ENCODE data around the gene ARL5B.

GRCh38 chr10:18651324-18652007 is 7.8 kb upstream of the ARL5B start, which contains the start of gene NSUN6:
- peak in 2 of 4 donors; percentile 60 to 85 for TF ChIP-seq EP300 (IDR thresholded peaks at IDR 0.05)
- peak in 1 of 6 experiments; percentile 12 for TF ChIP-seq CTCF (IDR thresholded peaks at IDR 0.05)
- peak; percentile 86 to 90 for TF ChIP-seq POLR2AphosphoS5 (IDR thresholded peaks at IDR 0.05)
- TF ChIP-seq POLR2A (IDR thresholded peaks at IDR 0.05) = peak in 2 of 4 donors; percentile 57 to 79

Measured in upper lobe of left lung (tissue), 4 donors.